Neutrophil (primary cell): Measurements from ENCODE around the gene MYO1D.
"Not testable (repeated sequence)": the region's sequence is repeated elsewhere in the genome, so short reads cannot be mapped to it uniquely, and the experiment has no call there.

Experiments
- H3K27ac ChIP-seq: fragments of 200-600 bp; sonication (generic); 2 replicates; pipeline ENCODE4 v1.5.1; 2016; ENCODE audit warnings: mild to moderate bottlenecking, moderate library complexity
- H3K27me3 ChIP-seq: fragments of 200-600 bp; sonication (generic); 2 replicates; pipeline ENCODE4 v1.6.0; 2016; ENCODE audit warnings: mild to moderate bottlenecking
- H3K36me3 ChIP-seq: fragments of 200-600 bp; sonication (generic); 2 replicates; pipeline ENCODE4 v1.5.1; 2017
- H3K4me1 ChIP-seq, 2 experiments: fragments of 200-600 bp in 1 of 2; sonication (generic) in 1 of 2; 1 replicate in 1 of 2; 2 replicates in 1 of 2; pipeline versions ENCODE4 v1.5.1 to v1.6.1; 2013 to 2016; ENCODE audit warnings: low read depth in 1 of 2, low read length in 1 of 2, mild to moderate bottlenecking in 1 of 2, moderate library complexity in 1 of 2; ENCODE audit not compliant: control insufficient read depth in 1 of 2, insufficient read depth in 1 of 2
- H3K4me3 ChIP-seq, 2 experiments: fragments of 200-600 bp in 1 of 2; sonication (generic) in 1 of 2; 1 replicate in 1 of 2; 2 replicates in 1 of 2; pipeline ENCODE4 v1.5.1; 2013 to 2016; ENCODE audit warnings: low read depth in 1 of 2, low read length in 1 of 2, mild to moderate bottlenecking in 1 of 2, moderate library complexity in 1 of 2
- H3K9me3 ChIP-seq: fragments of 200-600 bp; sonication (generic); 2 replicates; pipeline ENCODE4 v1.5.1; 2016
- CTCF ChIP-seq: fragments of 200-600 bp; sonication (generic); IDR thresholded peaks from 2 replicates; pipeline ENCODE4 v1.5.1; 2016; ENCODE audit warnings: antibody characterized with exemption

MYO1D gene

GRCh38 chr17:32720671-32721070 lies 156.3 kb downstream of the MYO1D start:
- no peak overlapping the region for H3K27ac ChIP-seq
- no peak for TF ChIP-seq CTCF
- no peaks in the 10 kb centered on the region for H3K4me1 ChIP-seq
- no peaks in the 10 kb centered on the region for H3K9me3 ChIP-seq
- no peaks in the 10 kb centered on the region for H3K36me3 ChIP-seq
- no peak overlapping the region for H3K4me3 ChIP-seq
- H3K27me3 ChIP-seq = no peaks in the 10 kb centered on the region

- Histone ChIP-seq H3K36me3 (no peaks in the 10 kb centered on the region), H3K27me3 (no peaks in the 10 kb centered on the region)
- TF ChIP-seq CTCF = no peak
Observed at GRCh38 chr17:32719689-32720088, 157.2 kb downstream of the MYO1D start.

GRCh38 chr17:32714922-32715321 lies 162.0 kb downstream of the MYO1D start:
- H3K27ac ChIP-seq, H3K4me1 ChIP-seq, H3K27me3 ChIP-seq, H3K4me3 ChIP-seq, H3K9me3 ChIP-seq, H3K36me3 ChIP-seq: not testable (repeated sequence)

More at GRCh38 chr17:32719689-32720088, 157.2 kb downstream of the MYO1D start:
- Histone ChIP-seq H3K4me1 (no peaks in the 10 kb centered on the region), H3K4me3 (no peak overlapping the region), H3K27ac (no peak overlapping the region), H3K9me3 (no peaks in the 10 kb centered on the region)

- not testable (repeated sequence) for H3K4me3 ChIP-seq, H3K9me3 ChIP-seq, H3K4me1 ChIP-seq, H3K36me3 ChIP-seq, H3K27ac ChIP-seq, H3K27me3 ChIP-seq
Observed at GRCh38 chr17:32714206-32714605, 162.7 kb downstream of the MYO1D start.

GRCh38 chr17:32713081-32713480 lies 163.8 kb downstream of the MYO1D start:
- Histone ChIP-seq H3K9me3 (no peaks in the 10 kb centered on the region), H3K27me3 (no peaks in the 10 kb centered on the region), H3K36me3 (no peaks in the 10 kb centered on the region), H3K4me3 (no peak overlapping the region), H3K27ac (no peak overlapping the region), H3K4me1 (no peaks in the 10 kb centered on the region)
- no peak for TF ChIP-seq CTCF

DNA sequence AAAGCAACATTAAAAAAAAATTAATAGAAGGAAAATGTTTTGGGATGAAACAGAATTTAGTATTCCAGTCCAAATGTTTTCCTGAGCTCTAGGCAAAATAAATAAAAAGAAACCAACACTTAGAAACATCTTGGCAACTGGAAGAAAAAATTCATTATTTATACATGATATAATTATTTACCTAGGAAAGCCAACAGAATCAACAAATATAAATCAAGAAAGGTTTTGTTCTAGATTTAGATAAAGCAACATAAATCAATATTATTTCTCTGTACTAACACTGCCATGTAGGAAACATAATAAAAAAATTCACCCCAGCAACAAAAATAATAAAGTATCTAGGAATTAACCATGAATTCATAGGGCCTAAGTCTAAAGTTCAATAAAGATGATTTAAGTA lies 167.4 kb downstream of the MYO1D start:
- Histone ChIP-seq H3K27me3 (no peaks in the 10 kb centered on the region), H3K4me3 (no peak overlapping the region), H3K27ac (no peak overlapping the region), H3K9me3 (no peaks in the 10 kb centered on the region), H3K36me3 (no peaks in the 10 kb centered on the region), H3K4me1 (no peaks in the 10 kb centered on the region)
- TF ChIP-seq CTCF = no peak

- Histone ChIP-seq H3K27ac (no peak overlapping the region), H3K4me3 (no peak overlapping the region), H3K36me3 (no peaks in the 10 kb centered on the region), H3K27me3 (no peaks in the 10 kb centered on the region), H3K4me1 (no peaks in the 10 kb centered on the region), H3K9me3 (no peaks in the 10 kb centered on the region)
- no peak for TF ChIP-seq CTCF
Observed at GRCh38 chr17:32701871-32702270, 175.1 kb downstream of the MYO1D start.
